A549 (cell line): Measurements from ENCODE around the gene COPS7A.

ENCODE experiments used
- CHD2 ChIP-seq: fragments of 150-350 bp; IDR thresholded peaks from 2 replicates; pipeline ENCODE4 v1.6.1; 2014; ENCODE audit warnings: low read length; ENCODE audit not compliant: partially characterized antibody
- CTCF ChIP-seq: fragments of >200 bp; sonication (Bioruptor Twin); formaldehyde crosslinking; IDR thresholded peaks from 3 replicates; pipeline ENCODE4 v1.5.1; 2016
- E2F6 ChIP-seq: IDR thresholded peaks from 2 replicates; pipeline ENCODE4 v1.6.1; 2012; ENCODE audit warnings: low read depth, borderline replicate concordance
- EHMT2 ChIP-seq: fragments of 200-600 bp; sonication (generic); IDR thresholded peaks from 2 replicates; pipeline ENCODE4 v1.6.1; 2016; ENCODE audit warnings: antibody characterized with exemption, low read depth, mild to moderate bottlenecking, moderate library complexity
- HOXA7 ChIP-seq: fragments of 250-450 bp; sonication (Bioruptor Pico); IDR thresholded peaks from 2 replicates; pipeline ENCODE4 v1.5.0; 2020; ENCODE audit warnings: mild to moderate bottlenecking, moderate library complexity
- POLR2A ChIP-seq: IDR thresholded peaks from 2 replicates; pipeline ENCODE4 v1.6.1; 2012; ENCODE audit warnings: mild to moderate bottlenecking, low read length
- REST ChIP-seq: fragments of 200-600 bp; sonication (generic); IDR thresholded peaks from 2 replicates; pipeline ENCODE4 v1.6.1; 2016; ENCODE audit warnings: antibody characterized with exemption, mild to moderate bottlenecking, moderate library complexity
- SMC3 ChIP-seq: fragments of >200 bp; sonication (Bioruptor Twin); formaldehyde crosslinking; IDR thresholded peaks from 3 replicates; pipeline ENCODE4 v1.6.1; 2018; ENCODE audit warnings: inconsistent platforms
- ZFP36 ChIP-seq: fragments of 450-650 bp; IDR thresholded peaks from 2 replicates; pipeline ENCODE4 v1.6.1; 2014; ENCODE audit warnings: borderline replicate concordance; ENCODE audit not compliant: partially characterized antibody
- TF ChIP-seq, protein P1 (sequence below): fragments of 150-350 bp; IDR thresholded peaks from 2 replicates; pipeline ENCODE4 v1.6.1; 2014; ENCODE audit warnings: low read depth, mild to moderate bottlenecking, low read length
- TF ChIP-seq, protein P2 (sequence below): IDR thresholded peaks from 2 replicates; pipeline ENCODE4 v1.6.1; 2012

DNA sequence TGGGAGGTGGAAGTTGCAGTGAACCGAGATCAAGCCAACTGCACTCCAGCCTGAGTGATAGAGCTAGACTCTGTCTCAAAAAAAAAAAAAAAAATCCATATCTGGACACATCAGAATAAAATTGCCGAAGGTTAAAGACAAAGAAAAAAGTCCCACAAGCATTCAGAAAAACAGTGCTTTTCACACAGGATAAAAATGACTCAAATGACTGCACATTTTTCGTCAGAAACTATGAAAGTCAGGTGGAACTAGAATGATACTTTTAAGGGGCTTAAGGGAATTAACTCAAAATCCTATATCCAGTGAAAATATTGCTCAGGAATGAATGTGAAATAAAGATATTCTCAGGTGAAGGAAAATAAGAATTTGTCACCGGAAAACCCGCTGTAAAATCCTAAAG, 12.9 kb downstream of the COPS7A start:
- TF ChIP-seq POLR2A (no peak), EHMT2 (no peak), CTCF (no peak), REST (no peak), ZFP36 (no peak), E2F6 (no peak), SMC3 (no peak), HOXA7 (no peak), CHD2 (no peak)
- TF ChIP-seq, protein P1, sequence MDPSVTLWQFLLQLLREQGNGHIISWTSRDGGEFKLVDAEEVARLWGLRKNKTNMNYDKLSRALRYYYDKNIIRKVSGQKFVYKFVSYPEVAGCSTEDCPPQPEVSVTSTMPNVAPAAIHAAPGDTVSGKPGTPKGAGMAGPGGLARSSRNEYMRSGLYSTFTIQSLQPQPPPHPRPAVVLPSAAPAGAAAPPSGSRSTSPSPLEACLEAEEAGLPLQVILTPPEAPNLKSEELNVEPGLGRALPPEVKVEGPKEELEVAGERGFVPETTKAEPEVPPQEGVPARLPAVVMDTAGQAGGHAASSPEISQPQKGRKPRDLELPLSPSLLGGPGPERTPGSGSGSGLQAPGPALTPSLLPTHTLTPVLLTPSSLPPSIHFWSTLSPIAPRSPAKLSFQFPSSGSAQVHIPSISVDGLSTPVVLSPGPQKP, result no peak
- TF ChIP-seq, protein P2, sequence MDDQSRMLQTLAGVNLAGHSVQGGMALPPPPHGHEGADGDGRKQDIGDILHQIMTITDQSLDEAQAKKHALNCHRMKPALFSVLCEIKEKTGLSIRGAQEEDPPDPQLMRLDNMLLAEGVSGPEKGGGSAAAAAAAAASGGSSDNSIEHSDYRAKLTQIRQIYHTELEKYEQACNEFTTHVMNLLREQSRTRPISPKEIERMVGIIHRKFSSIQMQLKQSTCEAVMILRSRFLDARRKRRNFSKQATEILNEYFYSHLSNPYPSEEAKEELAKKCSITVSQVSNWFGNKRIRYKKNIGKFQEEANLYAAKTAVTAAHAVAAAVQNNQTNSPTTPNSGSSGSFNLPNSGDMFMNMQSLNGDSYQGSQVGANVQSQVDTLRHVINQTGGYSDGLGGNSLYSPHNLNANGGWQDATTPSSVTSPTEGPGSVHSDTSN, result no peak
